IMR-90 (cell line): ENCODE measurements around the gene SLC38A3. TPM values are rescaled to one million over a fixed set of nuclear protein-coding genes. Genes with fewer than 3 reads are reported as not detected.

Source experiments
- ATAC-seq: fragments of 200-7000 bp; cut with Tn5 transposase; 2 replicates; pipeline ENCODE4 v1.9.1; 2020; ENCODE audit warnings: low read depth, mild to moderate bottlenecking, moderate library complexity
- BruUV-seq: library from RNA; stranded (reverse); fragments of 400-500 nt; replicated peaks from 2 replicates; lab custom pipeline; 2021; lab: Mats Ljungman, UMichigan
- CTCF ChIA-PET: fragments of 300-600 bp; formaldehyde crosslinking; extraction: SDS; loops from one replicate; lab custom pipeline; 2021; ENCODE audit warnings: antibody characterized with exemption; lab: Yijun Ruan, JAX
- POLR2A ChIA-PET: fragments of 300-600 bp; sonication (Branson Sonifier 250); formaldehyde crosslinking; loops from one replicate; lab custom pipeline; 2022; ENCODE audit warnings: antibody characterized with exemption; ENCODE audit not compliant: unreplicated experiment; lab: Charles Lee
- DNase-seq: peaks from one replicate; pipeline ENCODE4 v3.0.0; 2013
- H2AFZ ChIP-seq: replicated peaks from 2 replicates; pipeline ENCODE3; 2013; ENCODE audit warnings: low read length, mild to moderate bottlenecking; ENCODE audit not compliant: poor library complexity
- H2AK5ac ChIP-seq: 2 replicates; pipeline ENCODE4 v1.6.1; 2013; ENCODE audit warnings: low read depth, low read length, inconsistent platforms
- H2AK9ac ChIP-seq: replicated peaks from 2 replicates; pipeline ENCODE3; 2013; ENCODE audit warnings: mild to moderate bottlenecking, low read depth, low read length, moderate library complexity; ENCODE audit not compliant: poor library complexity
- H2BK120ac ChIP-seq: 2 replicates; pipeline ENCODE4 v1.6.1; 2013; ENCODE audit warnings: low read depth, low read length, inconsistent platforms
- H2BK15ac ChIP-seq: 3 replicates; pipeline ENCODE4 v1.6.1; 2013; ENCODE audit warnings: low read depth, low read length, inconsistent platforms
- H2BK20ac ChIP-seq: 2 replicates; pipeline ENCODE4 v1.6.1; 2013; ENCODE audit warnings: low read depth, mild to moderate bottlenecking, inconsistent platforms, low read length, moderate library complexity
- H2BK5ac ChIP-seq: 2 replicates; pipeline ENCODE4 v1.6.1; 2013; ENCODE audit warnings: mild to moderate bottlenecking, low read depth, low read length, inconsistent platforms; ENCODE audit not compliant: poor library complexity, severe bottlenecking
- H3K14ac ChIP-seq: replicated peaks from 2 replicates; pipeline ENCODE4 v1.6.1; 2013; ENCODE audit warnings: low read depth, low read length, inconsistent platforms
- H3K18ac ChIP-seq: 2 replicates; pipeline ENCODE4 v1.6.1; 2013; ENCODE audit warnings: low read depth, low read length, control low read depth
- H3K23ac ChIP-seq: 2 replicates; pipeline ENCODE4 v1.6.1; 2013; ENCODE audit warnings: low read depth, low read length, inconsistent platforms
- H3K27ac ChIP-seq: 2 replicates; pipeline ENCODE4 v1.5.1; 2013; ENCODE audit warnings: mild to moderate bottlenecking, control low read depth, low read length; ENCODE audit not compliant: insufficient read depth
- H3K27me3 ChIP-seq: 2 replicates; pipeline ENCODE4 v1.6.1; 2013; ENCODE audit warnings: low read length; ENCODE audit not compliant: control insufficient read depth, insufficient read depth
- H3K36me3 ChIP-seq: 2 replicates; pipeline ENCODE4 v1.6.1; 2013; ENCODE audit warnings: low read length, mixed read lengths; ENCODE audit not compliant: control insufficient read depth, insufficient read depth
- H3K4ac ChIP-seq: 2 replicates; pipeline ENCODE4 v1.6.1; 2013; ENCODE audit warnings: low read depth, low read length, inconsistent platforms
- H3K4me1 ChIP-seq: 2 replicates; pipeline ENCODE4 v1.6.1; 2013; ENCODE audit warnings: low read length, mixed read lengths; ENCODE audit not compliant: control insufficient read depth, insufficient read depth
- H3K4me2 ChIP-seq: 2 replicates; pipeline ENCODE4 v1.6.1; 2013; ENCODE audit warnings: low read depth, mild to moderate bottlenecking, control low read depth, low read length, moderate library complexity
- H3K4me3 ChIP-seq: 2 replicates; pipeline ENCODE4 v1.5.1; 2013; ENCODE audit warnings: low read depth, mild to moderate bottlenecking, control low read depth, low read length, moderate library complexity; ENCODE audit not compliant: insufficient read depth
- H3K56ac ChIP-seq: 2 replicates; pipeline ENCODE4 v1.6.1; 2013; ENCODE audit warnings: low read length, inconsistent platforms; ENCODE audit not compliant: insufficient read depth; ENCODE audit errors: extremely low read depth
- H3K79me1 ChIP-seq, 2 experiments: 2 replicates each; pipeline ENCODE4 v1.6.1; 2013; ENCODE audit warnings: low read length in 2 of 2, inconsistent platforms in 1 of 2, low read depth in 1 of 2
- H3K9ac ChIP-seq: 2 replicates; pipeline ENCODE4 v1.6.1; 2013; ENCODE audit warnings: low read depth, low read length, control low read depth
- H3K9me1 ChIP-seq: 2 replicates; pipeline ENCODE4 v1.6.1; 2013; ENCODE audit warnings: low read length, inconsistent platforms; ENCODE audit not compliant: insufficient read depth
- H3K9me3 ChIP-seq: 2 replicates; pipeline ENCODE4 v1.6.1; 2013; ENCODE audit warnings: low read length; ENCODE audit not compliant: control insufficient read depth, insufficient read depth
- H4K20me1 ChIP-seq: 2 replicates; pipeline ENCODE4 v1.6.1; 2013; ENCODE audit warnings: low read length, inconsistent platforms; ENCODE audit not compliant: insufficient read depth
- H4K5ac ChIP-seq: 2 replicates; pipeline ENCODE4 v1.6.1; 2013; ENCODE audit warnings: mild to moderate bottlenecking, low read depth, low read length, control low read depth
- H4K8ac ChIP-seq, 2 experiments: 2 replicates each; pipeline ENCODE4 v1.6.1; 2013; ENCODE audit warnings: low read depth in 2 of 2, low read length in 2 of 2, control low read depth in 1 of 2, inconsistent platforms in 1 of 2
- H4K91ac ChIP-seq: 2 replicates; pipeline ENCODE4 v1.6.1; 2013; ENCODE audit warnings: low read depth, low read length, inconsistent platforms; ENCODE audit not compliant: insufficient read depth
- BHLHE40 ChIP-seq: fragments of 150-350 bp; IDR thresholded peaks from 2 replicates; pipeline ENCODE4 v1.6.1; 2016; ENCODE audit warnings: mild to moderate bottlenecking, low read depth, low read length
- CEBPB ChIP-seq: IDR thresholded peaks from 2 replicates; pipeline ENCODE4 v1.6.1; 2012; ENCODE audit warnings: low read depth, low read length, improper control_type of control experiment
- CHD1 ChIP-seq: IDR thresholded peaks from 2 replicates; pipeline ENCODE4 v1.6.1; 2012; ENCODE audit warnings: low read depth, low read length, improper control_type of control experiment
- FOS ChIP-seq: fragments of 150-350 bp; IDR thresholded peaks from 2 replicates; pipeline ENCODE4 v1.6.1; 2016; ENCODE audit warnings: low read depth, low read length
- MAFK ChIP-seq: IDR thresholded peaks from 2 replicates; pipeline ENCODE4 v1.6.1; 2012; ENCODE audit warnings: low read depth, low read length, improper control_type of control experiment
- MAZ ChIP-seq: IDR thresholded peaks from 2 replicates; pipeline ENCODE4 v1.6.1; 2012; ENCODE audit warnings: low read depth, mild to moderate bottlenecking, low read length, improper control_type of control experiment, moderate library complexity, borderline replicate concordance
- MXI1 ChIP-seq: IDR thresholded peaks from 2 replicates; pipeline ENCODE4 v1.6.1; 2012; ENCODE audit warnings: low read depth, mild to moderate bottlenecking, low read length, moderate library complexity, borderline replicate concordance
- NFE2L2 ChIP-seq: fragments of 150-350 bp; IDR thresholded peaks from 2 replicates; pipeline ENCODE4 v1.6.1; 2016; ENCODE audit warnings: low read depth, mild to moderate bottlenecking, low read length
- POLR2A ChIP-seq: IDR thresholded peaks from 2 replicates; pipeline ENCODE4 v1.6.1; 2012; ENCODE audit warnings: mild to moderate bottlenecking, low read depth, low read length
- RAD21 ChIP-seq: IDR thresholded peaks from 2 replicates; pipeline ENCODE4 v1.6.1; 2012; ENCODE audit warnings: low read length, improper control_type of control experiment
- RCOR1 ChIP-seq: IDR thresholded peaks from 2 replicates; pipeline ENCODE4 v1.6.1; 2012; ENCODE audit warnings: mild to moderate bottlenecking, low read length, improper control_type of control experiment; ENCODE audit not compliant: insufficient replicate concordance
- RFX5 ChIP-seq: IDR thresholded peaks from 2 replicates; pipeline ENCODE4 v1.8.0; 2012; ENCODE audit warnings: low read depth, mild to moderate bottlenecking, low read length, moderate library complexity
- SMC3 ChIP-seq: fragments of 150-350 bp; IDR thresholded peaks from 2 replicates; pipeline ENCODE4 v1.6.1; 2016; ENCODE audit warnings: low read depth, mild to moderate bottlenecking, antibody characterized with exemption, low read length, moderate library complexity
- WGBS, 2 experiments: methylation state at CpG; one replicate each; pipeline versions ENCODE4 v1.1.5 to v1.1.7; 2013; ENCODE audit warnings: missing lambda C conversion rate in 2 of 2; ENCODE audit not compliant: insufficient read length in 1 of 2; ENCODE audit errors: extremely low coverage in 2 of 2; 5-methylcytosine and 5-hydroxymethylcytosine counted together
- dilution Hi-C: fragments of 300-500 bp; cut with HindIII; formaldehyde crosslinking; loops from one replicate; pipeline ENCODE4 v1.14.3; 2018; ENCODE audit warnings: low sequenced_read_pairs; ENCODE audit not compliant: unreplicated experiment
- in situ Hi-C: fragments of 300-500 bp; cut with MboI; formaldehyde crosslinking; loops from 3 replicates; pipeline ENCODE4 v1.14.3; 2019; ENCODE audit warnings: low sequenced_read_pairs, inconsistent platforms, mixed read lengths
- intact Hi-C: fragments of 100-400 bp; cut with micrococcal nuclease; formaldehyde crosslinking; loops from 2 replicates; pipeline ENCODE4 v1.10.0; 2022
- polyA plus RNA-seq, 3 experiments: library from polyadenylated mRNA; depleted of rRNA; stranded (reverse); fragments of >200 nt; gene quantifications; 2 replicates each; pipeline ENCODE4 v1.2.3, GENCODE V29; 2012; ENCODE audit warnings: low replicate concordance in 1 of 3
- total RNA-seq: library from RNA; depleted of rRNA; stranded (reverse); fragments of >200 nt; gene quantifications from 2 replicates; pipeline ENCODE4 v1.2.3, GENCODE V29; 2012
- TF ChIP-seq, protein P1 (sequence below): conservative IDR thresholded peaks from 2 replicates; pipeline ENCODE4 v1.5.1; 2012; ENCODE audit warnings: mild to moderate bottlenecking, low read depth, low read length, improper control_type of control experiment
- TF ChIP-seq, protein P2 (sequence below): fragments of 150-350 bp; IDR thresholded peaks from 2 replicates; pipeline ENCODE4 v1.6.1; 2016; ENCODE audit warnings: low read depth, mild to moderate bottlenecking, low read length, moderate library complexity, borderline replicate concordance
- TF ChIP-seq, protein P3 (sequence below): fragments of 150-350 bp; IDR thresholded peaks from 2 replicates; pipeline ENCODE4 v1.6.1; 2017; ENCODE audit warnings: mild to moderate bottlenecking, antibody characterized with exemption, low read length, low read depth

SLC38A3 gene
- total and polyA plus RNA-seq, 2 of the 4 experiments (the other 2 are of a cell fraction) = 0.12 to 0.36 TPM

DNA sequence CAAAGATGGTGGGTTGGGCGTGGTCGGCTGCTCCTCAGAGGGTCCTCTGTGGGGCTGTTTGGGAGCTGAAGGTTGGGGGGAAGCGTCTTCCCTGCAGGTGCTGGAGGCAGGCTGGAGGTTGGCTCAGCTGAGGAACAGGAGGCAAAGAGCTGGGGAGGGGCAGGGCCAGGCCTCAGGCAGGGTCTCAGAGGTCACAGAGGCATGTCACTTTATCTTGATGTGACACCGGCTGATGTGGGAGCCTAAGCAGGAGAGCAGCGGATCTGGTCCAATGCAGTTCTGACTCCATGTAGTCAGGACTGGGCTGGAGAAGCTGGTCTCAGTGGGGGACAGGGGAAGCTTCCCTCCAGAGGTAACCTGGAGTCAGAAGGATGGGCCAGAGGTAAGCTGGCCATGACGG lies 21.3 kb upstream of the SLC38A3 start:
- no peaks in the 10 kb centered on the region for H3K9me1 ChIP-seq
- no peak overlapping the region for H2BK5ac ChIP-seq
- H2BK120ac ChIP-seq = no peak overlapping the region
- no peak overlapping the region for H3K14ac ChIP-seq
- no TSS peak for BruUV-seq
- no peak for DNase-seq
- no peak overlapping the region for H3K18ac ChIP-seq
- peak overlapping the region; percentile 42 for H2AK9ac ChIP-seq
- H4K8ac ChIP-seq = no peak overlapping the region
- no peak overlapping the region for H2AK5ac ChIP-seq
- H3K27ac ChIP-seq = no peak overlapping the region
- TF ChIP-seq SMC3 (no peak), RCOR1 (no peak), CHD1 (no peak), RFX5 (no peak), RAD21 (no peak), MAZ (no peak), FOS (no peak), BHLHE40 (no peak), MAFK (no peak), CEBPB (no peak), POLR2A (no peak), MXI1 (no peak), NFE2L2 (no peak)
- TF ChIP-seq, protein P1, sequence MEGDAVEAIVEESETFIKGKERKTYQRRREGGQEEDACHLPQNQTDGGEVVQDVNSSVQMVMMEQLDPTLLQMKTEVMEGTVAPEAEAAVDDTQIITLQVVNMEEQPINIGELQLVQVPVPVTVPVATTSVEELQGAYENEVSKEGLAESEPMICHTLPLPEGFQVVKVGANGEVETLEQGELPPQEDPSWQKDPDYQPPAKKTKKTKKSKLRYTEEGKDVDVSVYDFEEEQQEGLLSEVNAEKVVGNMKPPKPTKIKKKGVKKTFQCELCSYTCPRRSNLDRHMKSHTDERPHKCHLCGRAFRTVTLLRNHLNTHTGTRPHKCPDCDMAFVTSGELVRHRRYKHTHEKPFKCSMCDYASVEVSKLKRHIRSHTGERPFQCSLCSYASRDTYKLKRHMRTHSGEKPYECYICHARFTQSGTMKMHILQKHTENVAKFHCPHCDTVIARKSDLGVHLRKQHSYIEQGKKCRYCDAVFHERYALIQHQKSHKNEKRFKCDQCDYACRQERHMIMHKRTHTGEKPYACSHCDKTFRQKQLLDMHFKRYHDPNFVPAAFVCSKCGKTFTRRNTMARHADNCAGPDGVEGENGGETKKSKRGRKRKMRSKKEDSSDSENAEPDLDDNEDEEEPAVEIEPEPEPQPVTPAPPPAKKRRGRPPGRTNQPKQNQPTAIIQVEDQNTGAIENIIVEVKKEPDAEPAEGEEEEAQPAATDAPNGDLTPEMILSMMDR = no peak
- TF ChIP-seq, protein P2, sequence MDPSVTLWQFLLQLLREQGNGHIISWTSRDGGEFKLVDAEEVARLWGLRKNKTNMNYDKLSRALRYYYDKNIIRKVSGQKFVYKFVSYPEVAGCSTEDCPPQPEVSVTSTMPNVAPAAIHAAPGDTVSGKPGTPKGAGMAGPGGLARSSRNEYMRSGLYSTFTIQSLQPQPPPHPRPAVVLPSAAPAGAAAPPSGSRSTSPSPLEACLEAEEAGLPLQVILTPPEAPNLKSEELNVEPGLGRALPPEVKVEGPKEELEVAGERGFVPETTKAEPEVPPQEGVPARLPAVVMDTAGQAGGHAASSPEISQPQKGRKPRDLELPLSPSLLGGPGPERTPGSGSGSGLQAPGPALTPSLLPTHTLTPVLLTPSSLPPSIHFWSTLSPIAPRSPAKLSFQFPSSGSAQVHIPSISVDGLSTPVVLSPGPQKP = no peak
- TF ChIP-seq, protein P3, sequence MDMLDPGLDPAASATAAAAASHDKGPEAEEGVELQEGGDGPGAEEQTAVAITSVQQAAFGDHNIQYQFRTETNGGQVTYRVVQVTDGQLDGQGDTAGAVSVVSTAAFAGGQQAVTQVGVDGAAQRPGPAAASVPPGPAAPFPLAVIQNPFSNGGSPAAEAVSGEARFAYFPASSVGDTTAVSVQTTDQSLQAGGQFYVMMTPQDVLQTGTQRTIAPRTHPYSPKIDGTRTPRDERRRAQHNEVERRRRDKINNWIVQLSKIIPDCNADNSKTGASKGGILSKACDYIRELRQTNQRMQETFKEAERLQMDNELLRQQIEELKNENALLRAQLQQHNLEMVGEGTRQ = no peak
- H2BK15ac ChIP-seq = no peak overlapping the region
- no peak overlapping the region for H2BK20ac ChIP-seq
- no peak overlapping the region for H3K4me2 ChIP-seq
- ChIA-PET POLR2A (no interaction called here), CTCF (interaction anchor here (0.7 kb wide), 1 partner anchor 43 kb away, joined by 3 read pairs; no protein-coding TSS in a partner anchor)
- H4K5ac ChIP-seq = no peak overlapping the region
- H4K91ac ChIP-seq = no peak overlapping the region
- no peaks in the 10 kb centered on the region for H3K79me1 ChIP-seq
- no peaks in the 10 kb centered on the region for H4K20me1 ChIP-seq
- H2AFZ ChIP-seq = peak overlapping the region; percentile 49
- no peaks in the 10 kb centered on the region for H3K9me3 ChIP-seq
- peaks cover 34% of the 10 kb centered on the region for H3K36me3 ChIP-seq
- dilution Hi-C loops = no loop called here
- no peaks in the 10 kb centered on the region for H3K27me3 ChIP-seq
- ATAC-seq = no peak
- no peak overlapping the region for H3K9ac ChIP-seq
- H3K4me3 ChIP-seq = no peak overlapping the region
- WGBS, 2 experiments = 50% methylated on average over 2 of the region's 6 CpGs; no CpG with 5 or more reads in 1 of the 2 experiments
- intact Hi-C loops = no loop called here
- H3K23ac ChIP-seq = no peak overlapping the region
- no peak overlapping the region for H3K56ac ChIP-seq
- in situ Hi-C loops = loop anchor here (5.0 kb wide), 1 partner anchor 61 kb away; no protein-coding TSS in a partner anchor
- no peak overlapping the region for H3K4ac ChIP-seq
- no peaks in the 10 kb centered on the region for H3K4me1 ChIP-seq
